GM12872 (cell line): ENCODE results near the gene ADGRD2.

Experiments used
- CTCF ChIP-seq: IDR thresholded peaks from 3 replicates; pipeline ENCODE4 v1.5.1; 2011; ENCODE audit warnings: low read depth, mild to moderate bottlenecking, low read length, moderate library complexity; ENCODE audit not compliant: insufficient read depth

ADGRD2 gene

GRCh38 chr9:124477648-124478285, 27.5 kb downstream of the ADGRD2 start:
- no peak for TF ChIP-seq CTCF

- TF ChIP-seq CTCF: no peak
Observed at GRCh38 chr9:124478354-124478753, 28.1 kb downstream of the ADGRD2 start.

- TF ChIP-seq CTCF: no peak
Observed at GRCh38 chr9:124479371-124479770, 29.1 kb downstream of the ADGRD2 start.

- no peak for TF ChIP-seq CTCF
Observed at GRCh38 chr9:124479947-124480620, 29.8 kb downstream of the ADGRD2 start.

GRCh38 chr9:124480621-124480981, 30.4 kb downstream of the ADGRD2 start:
- peak; percentile 74 for TF ChIP-seq CTCF

GRCh38 chr9:124481115-124481514, 30.9 kb downstream of the ADGRD2 start:
- no peak for TF ChIP-seq CTCF

GRCh38 chr9:124482431-124483031, 32.3 kb downstream of the ADGRD2 start:
- TF ChIP-seq CTCF: no peak
